Sigmoid colon (tissue), 7 donors: Measurements from ENCODE around the gene ZNF672. TPM values are rescaled to one million over a fixed set of nuclear protein-coding genes. Genes with fewer than 3 reads are reported as not detected.

Experiments used
- DNase-seq: peaks from one replicate; pipeline ENCODE4 v3.0.0-alpha.2; 2019
- H3K27ac ChIP-seq, 4 donors: fragments of 200-600 bp; sonication (generic); one replicate each; pipeline ENCODE4 v1.5.1; 2016 to 2019; ENCODE audit warnings: mild to moderate bottlenecking in 1 of 4
- H3K27me3 ChIP-seq, 3 donors: fragments of 200-600 bp; sonication (generic); one replicate each; pipeline ENCODE4 v1.5.1; 2019; ENCODE audit warnings: mild to moderate bottlenecking in 1 of 3
- H3K36me3 ChIP-seq, 4 donors: fragments of 200-600 bp; sonication (generic); one replicate each; pipeline ENCODE4 v1.5.1; 2016 to 2019
- H3K4me1 ChIP-seq, 4 donors: fragments of 200-600 bp; sonication (generic); one replicate each; pipeline ENCODE4 v1.5.1; 2017 to 2019
- H3K4me3 ChIP-seq, 4 donors: fragments of 200-600 bp; sonication (generic); one replicate each; pipeline ENCODE4 v1.5.1; 2017 to 2019; ENCODE audit warnings: mild to moderate bottlenecking in 2 of 4, moderate library complexity in 1 of 4
- H3K9me3 ChIP-seq, 4 donors: fragments of 200-600 bp in 3 of 4; sonication (generic) in 3 of 4; one replicate each; pipeline versions ENCODE4 v1.5.1 to v1.6.1; 2013 to 2019
- EP300 ChIP-seq, 4 donors: sonication (generic); formaldehyde crosslinking; IDR thresholded peaks; one replicate each; pipeline ENCODE4 v1.6.1; 2017; ENCODE audit warnings: antibody characterized with exemption in 4 of 4
- POLR2A ChIP-seq, 2 donors: fragments of 450-650 bp; IDR thresholded peaks; one replicate each; pipeline ENCODE4 v1.6.1; 2016; ENCODE audit warnings: antibody characterized with exemption in 2 of 2, mild to moderate bottlenecking in 2 of 2, moderate library complexity in 2 of 2
- POLR2AphosphoS5 ChIP-seq, 4 donors: sonication (generic); formaldehyde crosslinking; IDR thresholded peaks; one replicate each; pipeline ENCODE4 v1.6.1; 2017; ENCODE audit warnings: antibody characterized with exemption in 4 of 4
- WGBS, 2 donors: extraction: QIAGEN DNeasy Blood & Tissue Kit; methylation state at CpG; one replicate each; pipeline ENCODE4 v1.1.7; 2013; 5-methylcytosine and 5-hydroxymethylcytosine counted together
- intact Hi-C: fragments of 100-400 bp; cut with DNase I; formaldehyde crosslinking; loops from one replicate; pipeline ENCODE4 v1.15.1; 2023
- polyA plus RNA-seq, 3 donors: library from polyadenylated mRNA; stranded (reverse); fragments of 200-250 nt; gene quantifications; one replicate each; pipeline ENCODE4 v1.2.3, GENCODE V29; 2013
- total RNA-seq, 4 donors: library from RNA; depleted of rRNA; stranded (reverse); fragments of >200 nt; gene quantifications; one replicate each; pipeline ENCODE4 v1.1.0, GENCODE V29; 2016
- TF ChIP-seq, protein P1 (sequence below), 4 experiments: fragments of 450-650 bp in 3 of 4; fragments of 200-600 bp in 1 of 4; IDR thresholded peaks; one replicate each; pipeline ENCODE4 v1.5.1; 2016 to 2019; ENCODE audit warnings: antibody characterized with exemption in 4 of 4, mild to moderate bottlenecking in 3 of 4, moderate library complexity in 2 of 4
- donor health status: healthy with polysubstance abuse.
- donor health status: Bipolar disorder and iron deficiency.
- donor health status: healthy.

Gene ZNF672
- total and polyA plus RNA-seq, 7 donors = 14.4 to 31.1 (median 21.4) TPM

GRCh38 chr1:248813546-248813945 is 24.5 kb upstream of the ZNF672 start:
- intact Hi-C loops = no loop called here
- WGBS, 2 donors = 94 to 95% methylated on average over 8 of the region's 8 CpGs
- Histone ChIP-seq H3K36me3 (peaks cover 37 to 62% (median 46%) of the 10 kb centered on the region in 4 donors), H3K4me3 (no peak overlapping the region), H3K4me1 (peaks cover 0 to 18% (median 14%) of the 10 kb centered on the region in 4 donors), H3K9me3 (no peaks in the 10 kb centered on the region), H3K27me3 (no peaks in the 10 kb centered on the region), H3K27ac (no peak overlapping the region)
- DNase-seq = no peak
- TF ChIP-seq, protein P1, sequence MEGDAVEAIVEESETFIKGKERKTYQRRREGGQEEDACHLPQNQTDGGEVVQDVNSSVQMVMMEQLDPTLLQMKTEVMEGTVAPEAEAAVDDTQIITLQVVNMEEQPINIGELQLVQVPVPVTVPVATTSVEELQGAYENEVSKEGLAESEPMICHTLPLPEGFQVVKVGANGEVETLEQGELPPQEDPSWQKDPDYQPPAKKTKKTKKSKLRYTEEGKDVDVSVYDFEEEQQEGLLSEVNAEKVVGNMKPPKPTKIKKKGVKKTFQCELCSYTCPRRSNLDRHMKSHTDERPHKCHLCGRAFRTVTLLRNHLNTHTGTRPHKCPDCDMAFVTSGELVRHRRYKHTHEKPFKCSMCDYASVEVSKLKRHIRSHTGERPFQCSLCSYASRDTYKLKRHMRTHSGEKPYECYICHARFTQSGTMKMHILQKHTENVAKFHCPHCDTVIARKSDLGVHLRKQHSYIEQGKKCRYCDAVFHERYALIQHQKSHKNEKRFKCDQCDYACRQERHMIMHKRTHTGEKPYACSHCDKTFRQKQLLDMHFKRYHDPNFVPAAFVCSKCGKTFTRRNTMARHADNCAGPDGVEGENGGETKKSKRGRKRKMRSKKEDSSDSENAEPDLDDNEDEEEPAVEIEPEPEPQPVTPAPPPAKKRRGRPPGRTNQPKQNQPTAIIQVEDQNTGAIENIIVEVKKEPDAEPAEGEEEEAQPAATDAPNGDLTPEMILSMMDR (IDR thresholded peaks at IDR 0.05) = no peak
- TF ChIP-seq POLR2AphosphoS5 (IDR thresholded peaks at IDR 0.05) (no peak), POLR2A (IDR thresholded peaks at IDR 0.05) (no peak), EP300 (IDR thresholded peaks at IDR 0.05) (no peak)

GRCh38 chr1:248814351-248814750 is 23.7 kb upstream of the ZNF672 start:
- Histone ChIP-seq H3K4me3 (no peak overlapping the region), H3K4me1 (peaks cover 0 to 25% (median 21%) of the 10 kb centered on the region in 4 donors), H3K36me3 (peaks cover 37 to 62% (median 46%) of the 10 kb centered on the region in 4 donors), H3K27me3 (no peaks in the 10 kb centered on the region), H3K27ac (no peak overlapping the region), H3K9me3 (no peaks in the 10 kb centered on the region)
- TF ChIP-seq POLR2AphosphoS5 (IDR thresholded peaks at IDR 0.05) = no peak
- TF ChIP-seq POLR2A (IDR thresholded peaks at IDR 0.05) = no peak
- TF ChIP-seq, protein P1 (IDR thresholded peaks at IDR 0.05) = no peak
- no peak for TF ChIP-seq EP300 (IDR thresholded peaks at IDR 0.05)
- DNase-seq = no peak
- WGBS, 2 donors = 89 to 96% methylated on average over 16 of the region's 16 CpGs
- intact Hi-C loops = no loop called here

DNA sequence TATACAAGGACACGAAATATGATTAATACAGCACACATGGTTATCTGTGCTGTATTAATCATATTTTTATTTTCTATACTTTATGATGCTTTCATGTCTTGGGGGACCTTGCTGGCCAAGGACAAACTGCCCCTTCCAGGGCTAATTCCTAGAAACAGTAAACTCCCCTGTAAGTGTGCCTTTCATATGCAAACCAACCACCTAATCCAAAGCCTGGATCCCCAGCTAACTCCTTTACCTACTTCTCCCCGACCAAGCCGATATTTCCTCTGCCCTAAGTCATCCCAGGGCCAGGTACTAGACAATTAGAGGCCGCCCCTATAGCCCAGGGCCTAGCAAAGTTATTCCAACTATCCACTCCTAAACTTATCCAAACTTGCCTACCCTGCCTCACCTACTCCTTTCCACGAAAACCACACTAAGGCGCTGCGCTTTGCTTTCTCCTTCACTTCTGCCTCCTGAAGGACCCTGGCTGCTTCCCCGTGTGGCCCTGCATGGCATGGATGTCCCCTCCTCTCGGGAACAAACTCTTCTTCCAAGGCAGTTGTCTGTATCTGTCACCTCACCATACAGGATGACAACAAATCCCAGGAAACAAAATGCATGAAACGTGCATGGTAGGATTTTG is 22.5 kb upstream of the ZNF672 start:
- WGBS, 2 donors = 92 to 95% methylated on average over 10 of the region's 10 CpGs
- no peaks in the 10 kb centered on the region for H3K9me3 ChIP-seq
- H3K4me1 ChIP-seq = peaks cover 0 to 29% (median 24%) of the 10 kb centered on the region in 4 donors
- no peaks in the 10 kb centered on the region for H3K27me3 ChIP-seq
- TF ChIP-seq EP300 (IDR thresholded peaks at IDR 0.05) = no peak
- no peak for TF ChIP-seq POLR2A (IDR thresholded peaks at IDR 0.05)
- TF ChIP-seq, protein P1 (IDR thresholded peaks at IDR 0.05) = no peak
- TF ChIP-seq POLR2AphosphoS5 (IDR thresholded peaks at IDR 0.05) = no peak
- intact Hi-C loops = no loop called here
- DNase-seq = no peak
- peaks cover 37 to 62% (median 49%) of the 10 kb centered on the region in 4 donors for H3K36me3 ChIP-seq
- no peak overlapping the region for H3K4me3 ChIP-seq
- no peak overlapping the region for H3K27ac ChIP-seq

- peaks cover 0 to 29% (median 25%) of the 10 kb centered on the region in 4 donors for H3K4me1 ChIP-seq
- no peaks in the 10 kb centered on the region for H3K27me3 ChIP-seq
- TF ChIP-seq POLR2A (IDR thresholded peaks at IDR 0.05) = no peak
- TF ChIP-seq EP300 (IDR thresholded peaks at IDR 0.05) = no peak
- no peak for TF ChIP-seq POLR2AphosphoS5 (IDR thresholded peaks at IDR 0.05)
- TF ChIP-seq, protein P1 (IDR thresholded peaks at IDR 0.05) = no peak
- no peak overlapping the region for H3K4me3 ChIP-seq
- whole genome bisulfite sequencing, 2 donors = 91% methylated on average over 13 of the region's 13 CpGs
- no peak for DNase-seq
- intact Hi-C loops = no loop called here
- H3K36me3 ChIP-seq = peaks cover 37 to 63% (median 50%) of the 10 kb centered on the region in 4 donors
- H3K9me3 ChIP-seq = no peaks in the 10 kb centered on the region
- H3K27ac ChIP-seq = no peak overlapping the region
Measured at GRCh38 chr1:248816042-248816851, 21.8 kb upstream of the ZNF672 start.
